Activated CD8-positive, alpha-beta memory T cell treated with anti-CD3 and anti-CD28 coated beads for 24 hours (primary cell): ENCODE results near the gene SCCPDH.
"Not testable (repeated sequence)": the region's sequence is repeated elsewhere in the genome, so short reads cannot be mapped to it uniquely, and the experiment has no call there.

ENCODE experiments used
- DNase-seq: peaks from one replicate; pipeline ENCODE4 v3.0.0-alpha.2; 2020

SCCPDH gene

DNA sequence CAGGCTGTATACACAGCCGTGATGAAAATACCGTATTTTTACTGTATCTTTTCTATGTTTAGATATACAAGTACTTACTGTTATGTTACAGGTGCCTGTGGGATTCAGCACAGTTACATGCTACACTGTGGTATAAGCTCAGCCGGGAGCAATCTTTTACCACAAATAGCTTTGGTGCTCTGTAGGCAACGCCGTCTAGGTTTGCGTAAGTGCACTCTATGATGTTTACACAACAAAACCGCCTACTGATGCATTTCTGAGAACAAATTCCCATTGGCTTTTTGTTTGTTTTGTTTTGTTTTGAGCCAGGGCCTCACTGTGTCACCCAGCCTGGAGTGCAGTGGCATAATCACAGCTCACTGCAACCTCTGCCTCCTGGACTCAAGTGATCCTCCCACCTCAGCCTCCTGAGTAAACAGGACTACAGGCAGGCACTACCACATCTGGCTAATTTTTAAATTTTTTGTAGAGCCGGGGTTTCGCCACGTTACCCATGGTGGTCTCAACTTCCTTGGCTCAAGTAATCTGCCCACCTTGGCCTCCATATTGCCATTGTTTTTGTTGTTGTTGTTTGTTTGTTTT is 81.0 kb downstream of the SCCPDH start:
- no peak for DNase-seq

DNA sequence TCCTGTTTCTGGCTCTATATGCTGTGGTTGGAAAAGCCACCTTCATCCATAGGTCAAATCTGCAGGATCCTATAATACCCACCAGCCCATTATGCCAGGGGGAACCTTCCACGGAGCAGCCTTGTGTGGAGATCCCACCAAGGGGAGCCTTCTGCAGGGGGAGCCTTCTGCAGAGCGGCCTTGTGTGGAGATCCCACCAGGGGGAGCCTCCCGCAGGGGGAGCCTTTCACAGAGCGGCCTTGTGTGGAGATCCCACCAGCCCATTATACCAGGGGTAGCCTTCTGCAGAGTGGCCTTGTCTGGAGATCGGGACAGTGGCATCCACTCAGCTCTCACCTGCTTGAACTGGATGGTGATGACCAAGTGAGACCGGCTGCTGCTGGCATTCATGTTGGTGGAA is 85.3 kb downstream of the SCCPDH start:
- peak; percentile 42 for DNase-seq

DNA sequence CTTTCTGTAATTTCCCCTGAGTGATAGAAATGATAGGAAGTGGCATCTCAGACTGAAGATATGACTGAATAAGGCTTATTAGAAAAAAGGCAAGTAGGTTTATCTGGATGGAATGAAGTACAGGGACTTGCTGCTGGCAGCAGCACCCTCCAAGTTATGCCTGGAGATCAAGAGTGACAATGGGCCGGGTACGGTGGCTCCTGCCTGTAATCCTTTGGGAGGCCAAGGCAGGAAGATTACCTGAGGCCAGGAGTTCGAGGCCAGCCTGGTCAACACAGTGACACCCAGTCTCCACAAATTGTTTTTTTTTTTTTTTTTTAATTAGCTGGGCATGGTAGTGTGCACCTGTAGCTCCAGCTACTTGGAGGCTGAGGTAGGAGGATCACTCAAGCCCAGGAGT is 87.8 kb downstream of the SCCPDH start:
- DNase-seq: no peak

DNA sequence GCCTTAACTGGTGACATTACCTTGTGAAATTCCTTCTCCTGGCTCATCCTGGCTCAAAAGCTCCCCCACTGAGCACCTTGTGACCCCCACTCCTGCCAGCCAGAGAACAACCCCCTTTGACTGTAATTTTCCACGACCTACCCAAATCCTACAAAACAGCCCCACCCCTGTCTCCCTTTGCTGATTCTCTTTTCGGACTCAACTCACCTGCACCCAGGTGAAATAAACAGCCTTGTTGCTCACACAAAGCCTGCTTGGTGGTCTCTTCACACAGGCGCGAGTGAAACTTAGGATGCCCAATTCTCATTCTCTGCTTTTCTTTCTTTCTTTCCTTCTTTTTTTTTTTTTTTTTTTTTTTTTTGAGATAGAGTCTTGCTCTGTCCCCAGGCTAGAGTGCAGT is 89.1 kb downstream of the SCCPDH start:
- not testable (repeated sequence) for DNase-seq

DNA sequence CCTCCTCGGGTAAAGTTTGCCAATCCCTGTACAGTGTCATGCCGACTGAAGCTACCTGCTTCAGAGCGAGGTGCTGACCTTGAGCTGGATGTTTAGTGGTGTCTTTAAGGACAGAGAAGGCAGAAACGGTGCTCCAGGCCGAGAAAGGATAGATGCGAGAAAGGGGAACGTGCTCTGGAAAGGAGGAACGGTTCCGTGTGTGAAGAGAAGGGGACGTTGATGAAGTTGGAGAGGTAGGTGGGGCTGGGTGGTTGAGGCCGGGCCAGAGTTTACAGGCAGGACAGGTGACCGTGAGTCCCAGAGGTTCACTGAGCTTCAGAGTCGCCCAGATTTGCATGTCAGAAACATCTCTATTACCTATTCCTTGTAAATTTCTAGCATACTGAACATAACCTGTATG is 90.7 kb downstream of the SCCPDH start:
- no peak for DNase-seq

DNA sequence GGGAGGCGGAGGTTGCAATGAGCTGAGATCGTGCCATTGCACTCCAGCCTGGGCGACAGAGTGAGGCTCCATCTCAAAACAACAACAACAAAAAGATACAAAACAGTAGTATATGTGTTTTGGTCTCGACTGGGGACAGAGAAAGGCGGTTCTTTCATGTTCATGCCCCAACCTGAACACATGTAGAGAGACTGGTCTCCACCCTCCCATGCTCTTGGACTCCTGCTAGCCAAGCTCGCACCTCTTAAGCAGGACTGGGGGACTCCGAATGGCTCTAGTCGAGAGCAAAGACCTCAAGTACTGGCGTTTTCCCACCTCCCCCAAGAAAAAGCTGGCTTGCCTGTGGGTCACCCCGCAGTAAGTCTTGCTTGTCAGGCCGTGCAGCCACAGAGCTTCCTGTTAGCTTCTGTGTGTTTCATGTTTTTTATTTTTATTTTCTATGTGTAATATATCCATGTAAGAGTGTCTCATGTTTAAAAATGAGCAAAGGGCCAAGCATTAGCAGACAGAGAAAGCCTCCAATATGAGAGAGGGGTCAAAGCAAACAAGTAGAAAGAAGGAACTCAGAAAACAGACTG is 91.6 kb downstream of the SCCPDH start:
- DNase-seq: no peak
